HCT116 (cell line): ENCODE measurements around the gene SYNE1. TPM values are rescaled to one million over a fixed set of nuclear protein-coding genes. Genes with fewer than 3 reads are reported as not detected.
"Not testable (repeated sequence)": the region's sequence is repeated elsewhere in the genome, so short reads cannot be mapped to it uniquely, and the experiment has no call there.

Experiments used
- ATAC-seq: fragments of 200-7000 bp; cut with Tn5 transposase; 2 replicates; pipeline ENCODE4 v1.9.1; 2020; ENCODE audit warnings: mild to moderate bottlenecking, moderate library complexity
- BruUV-seq: library from RNA; stranded (reverse); fragments of 400-500 nt; replicated peaks from 2 replicates; lab custom pipeline; 2021; lab: Mats Ljungman, UMichigan
- CTCF ChIA-PET: fragments of 300-600 bp; sonication (Branson Sonifier 250); formaldehyde crosslinking; loops from one replicate; lab custom pipeline; 2021; ENCODE audit warnings: antibody characterized with exemption; lab: Charles Lee
- POLR2A ChIA-PET: fragments of 300-600, 350-600 bp; sonication (Branson Sonifier 250); formaldehyde crosslinking; loops from one replicate; lab custom pipeline; 2021; ENCODE audit warnings: antibody characterized with exemption; lab: Charles Lee
- RAD21 ChIA-PET, 2 experiments: fragments of 300-600 bp; sonication (Branson Sonifier 250); formaldehyde crosslinking; loops; one replicate each; lab custom pipeline; 2023; ENCODE audit warnings: low total read pairs in 2 of 2; ENCODE audit not compliant: uncharacterized antibody in 2 of 2, unreplicated experiment in 2 of 2, low non-redundant PET in 1 of 2; lab: Charles Lee
- DNase-seq: peaks from one replicate; pipeline ENCODE4 v3.0.0-alpha.2; 2010; ENCODE audit warnings: low read depth, low spot score
- H2AFZ ChIP-seq: fragments of 200-600 bp; shearing (Covaris generic), sonication (generic); 2 replicates; pipeline ENCODE4 v1.6.1; 2017; ENCODE audit warnings: low read depth, mixed run types, mixed read lengths, antibody characterized with exemption, low read length; ENCODE audit not compliant: poor library complexity, severe bottlenecking
- H3K27ac ChIP-seq: 2 replicates; pipeline ENCODE4 v1.5.1; 2012; ENCODE audit warnings: low read depth, low read length
- H3K27me3 ChIP-seq: fragments of 200-600 bp; sonication (generic); 2 replicates; pipeline ENCODE4 v1.6.1; 2016; ENCODE audit warnings: mixed run types, low read length, mixed read lengths; ENCODE audit not compliant: insufficient read depth
- H3K36me3 ChIP-seq, 2 experiments: fragments of 200-500 bp in 1 of 2; fragments of 200-600 bp in 1 of 2; sonication (Bioruptor generic) in 1 of 2; sonication (generic) in 1 of 2; 2 replicates each; pipeline versions ENCODE4 v1.5.1 to v1.6.1; 2014 to 2016; ENCODE audit warnings: low read length in 2 of 2, inconsistent platforms in 1 of 2, mixed read lengths in 1 of 2, mixed run types in 1 of 2; ENCODE audit not compliant: insufficient read depth in 2 of 2, control insufficient read depth in 1 of 2
- H3K4me1 ChIP-seq, 2 experiments: fragments of 200-600 bp in 1 of 2; sonication (generic) in 1 of 2; 2 replicates each; pipeline versions ENCODE4 v1.5.1 to v1.6.1; 2012 to 2017; ENCODE audit warnings: low read length in 2 of 2, inconsistent platforms in 1 of 2, mild to moderate bottlenecking in 1 of 2, mixed read lengths in 1 of 2, mixed run types in 1 of 2, moderate library complexity in 1 of 2; ENCODE audit not compliant: insufficient read depth in 2 of 2, control insufficient read depth in 1 of 2
- H3K4me2 ChIP-seq: fragments of 200-600 bp; sonication (generic); 2 replicates; pipeline ENCODE4 v1.6.1; 2017; ENCODE audit warnings: mixed run types, low read length, mixed read lengths
- H3K4me3 ChIP-seq, 2 experiments: fragments of 200-600 bp in 1 of 2; sonication (generic) in 1 of 2; replicated peaks in 1 of 2; 2 replicates each; pipeline ENCODE4 v1.5.1; 2011 to 2016; ENCODE audit warnings: low read length in 2 of 2, control low read depth in 1 of 2, low read depth in 1 of 2, mild to moderate bottlenecking in 1 of 2, mixed read lengths in 1 of 2, mixed run types in 1 of 2
- H3K79me2 ChIP-seq: fragments of 200-600 bp; sonication (generic); 2 replicates; pipeline ENCODE4 v1.6.1; 2017; ENCODE audit warnings: mild to moderate bottlenecking, mixed run types, low read length, moderate library complexity, mixed read lengths; ENCODE audit not compliant: insufficient read depth
- H3K9ac ChIP-seq: fragments of 200-600 bp; sonication (generic); 2 replicates; pipeline ENCODE4 v1.6.1; 2016; ENCODE audit warnings: low read length, mixed read lengths
- H3K9me2 ChIP-seq: fragments of 200-600 bp; sonication (generic), shearing (Covaris generic); 2 replicates; pipeline ENCODE4 v1.6.1; 2017; ENCODE audit warnings: mixed run types, mild to moderate bottlenecking, moderate library complexity; ENCODE audit not compliant: insufficient read depth
- H3K9me3 ChIP-seq, 2 experiments: fragments of 200-500 bp in 1 of 2; fragments of 200-600 bp in 1 of 2; sonication (Bioruptor generic) in 1 of 2; sonication (generic) in 1 of 2; 2 replicates each; pipeline ENCODE4 v1.6.1; 2014 to 2017; ENCODE audit warnings: low read length in 2 of 2, mixed read lengths in 2 of 2, inconsistent platforms in 1 of 2, low read depth in 1 of 2, mild to moderate bottlenecking in 1 of 2, mixed run types in 1 of 2, moderate library complexity in 1 of 2; ENCODE audit not compliant: control insufficient read depth in 1 of 2, insufficient read depth in 1 of 2
- H4K20me1 ChIP-seq: fragments of 200-600 bp; sonication (generic), shearing (Covaris generic); 2 replicates; pipeline ENCODE4 v1.6.1; 2017; ENCODE audit warnings: mixed run types, mild to moderate bottlenecking, moderate library complexity; ENCODE audit not compliant: insufficient read depth
- POLR2A ChIP-seq: IDR thresholded peaks from 2 replicates; pipeline ENCODE4 v1.7.0; 2011; ENCODE audit warnings: borderline replicate concordance; ENCODE audit not compliant: insufficient read depth, insufficient read length; ENCODE audit errors: extremely low read depth
- SRF ChIP-seq: IDR thresholded peaks from 2 replicates; pipeline ENCODE4 v1.6.1; 2012; ENCODE audit warnings: low read depth
- TCF7L2 ChIP-seq: IDR thresholded peaks from 2 replicates; pipeline ENCODE4 v1.7.0; 2011; ENCODE audit warnings: borderline replicate concordance, inconsistent platforms; ENCODE audit not compliant: insufficient read depth, insufficient read length; ENCODE audit errors: extremely low read depth
- ZBTB33 ChIP-seq: IDR thresholded peaks from 2 replicates; pipeline ENCODE4 v1.6.1; 2011; ENCODE audit warnings: mild to moderate bottlenecking, low read length, moderate library complexity; ENCODE audit not compliant: insufficient replicate concordance; ENCODE audit errors: extremely low read depth
- intact Hi-C: fragments of 100-400 bp; cut with micrococcal nuclease; formaldehyde crosslinking; loops from 2 replicates; pipeline ENCODE4 v1.10.0; 2022
- total RNA-seq: library from RNA; stranded (reverse); gene quantifications from one replicate; pipeline ENCODE4 v1.2.1, GENCODE V29; 2021; ENCODE audit not compliant: unreplicated experiment

The SYNE1 gene
- total RNA-seq, 1 experiment from 2014 or later, result 5.4 TPM

- H3K36me3 ChIP-seq, CTCF ChIA-PET, H3K4me2 ChIP-seq, H2AFZ ChIP-seq, POLR2A ChIA-PET, H3K9me2 ChIP-seq, H3K27me3 ChIP-seq, BruUV-seq, H4K20me1 ChIP-seq, H3K4me1 ChIP-seq, H3K9me3 ChIP-seq, H3K79me2 ChIP-seq, H3K4me3 ChIP-seq, H3K9ac ChIP-seq, RAD21 ChIA-PET, DNase-seq, intact Hi-C loops, ATAC-seq, H3K27ac ChIP-seq: not testable (repeated sequence)
Observed at GRCh38 chr6:152076242-152076641, 560.9 kb downstream of the SYNE1 start.

- Histone ChIP-seq H3K9ac (no peak overlapping the region), H3K27me3 (0 out of 2 replicates have a peak, but pooled peaks cover 4% of the 10 kb centered on the region), H3K27ac (no peak overlapping the region), H3K79me2 (no peaks in the 10 kb centered on the region), H3K9me3 (no peaks in the 10 kb centered on the region), H3K4me1 (no peaks in the 10 kb centered on the region), H3K36me3 (no peaks in the 10 kb centered on the region), H3K9me2 (no peaks in the 10 kb centered on the region), H3K4me2 (no peak overlapping the region), H4K20me1 (no peaks in the 10 kb centered on the region), H3K4me3 (no peak overlapping the region), H2AFZ (no peak overlapping the region)
- no peak for DNase-seq
- no peak for ATAC-seq
- no peak for TF ChIP-seq ZBTB33
- no peak for TF ChIP-seq POLR2A
- no peak for TF ChIP-seq TCF7L2
- TF ChIP-seq SRF, result no peak
- intact Hi-C loops, result no loop called here
- no TSS peak for BruUV-seq
- CTCF ChIA-PET, result no interaction called here
- RAD21 ChIA-PET, result no interaction called here
- POLR2A ChIA-PET, result no interaction called here
Observed at GRCh38 chr6:152071843-152072242, 565.3 kb downstream of the SYNE1 start.

Other genes with a start within 250 kb of the SYNE1 start
- gene MYCT1, start 60.5 kb upstream of the SYNE1 start, total RNA-seq, result not detected
- gene VIP, start 113.4 kb upstream of the SYNE1 start, total RNA-seq, result not detected